Measurements from ENCODE around the gene ZNF467. TPM values are rescaled to one million over a fixed set of nuclear protein-coding genes. Genes with fewer than 3 reads are reported as not detected.

The ZNF467 gene
- total and polyA plus RNA-seq, 2 of the 8 experiments (the other 6 are each of a cell fraction or from before 2014, with no cell fraction given): 0.50 to 0.51 TPM

DNA sequence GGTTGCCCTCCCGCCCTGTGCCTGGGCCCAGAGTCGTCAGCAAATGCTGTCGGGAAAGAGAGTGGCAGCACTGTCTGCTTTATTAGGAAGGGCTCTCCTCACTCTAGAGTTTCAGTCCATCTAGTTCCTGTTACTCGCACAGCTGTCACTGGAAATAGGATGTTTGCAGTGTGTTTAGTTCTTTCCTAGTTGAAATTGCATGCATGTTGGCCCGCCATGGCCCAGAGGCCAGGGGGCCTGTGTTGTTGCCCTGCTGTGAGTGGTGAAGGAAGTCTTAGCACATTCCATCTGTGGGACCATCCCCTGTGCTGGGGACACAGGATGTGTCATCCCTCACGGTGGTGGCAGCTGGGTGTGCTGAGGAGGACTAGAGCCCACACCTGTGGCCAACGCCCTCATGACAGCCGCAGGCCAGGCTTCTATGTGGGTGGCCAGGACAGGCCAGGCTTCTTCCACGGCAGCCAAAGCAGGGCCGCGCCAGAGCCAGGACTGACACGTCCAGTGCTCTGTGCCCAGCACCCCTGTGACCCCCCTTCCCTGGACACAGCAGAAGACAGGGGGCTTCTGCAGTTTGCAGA lies 45.4 kb downstream of the ZNF467 start (continued):
- TF ChIP-seq JUN (IDR thresholded peaks at IDR 0.05; ENCODE audit: low read depth, low read length): no peak

All from H1 (cell line).